ENCODE data around the gene CELF4. TPM values are rescaled to one million over a fixed set of nuclear protein-coding genes. Genes with fewer than 3 reads are reported as not detected.

The CELF4 gene
- total RNA-seq, 1 donor from 2014 or later = 0.22 TPM

DNA sequence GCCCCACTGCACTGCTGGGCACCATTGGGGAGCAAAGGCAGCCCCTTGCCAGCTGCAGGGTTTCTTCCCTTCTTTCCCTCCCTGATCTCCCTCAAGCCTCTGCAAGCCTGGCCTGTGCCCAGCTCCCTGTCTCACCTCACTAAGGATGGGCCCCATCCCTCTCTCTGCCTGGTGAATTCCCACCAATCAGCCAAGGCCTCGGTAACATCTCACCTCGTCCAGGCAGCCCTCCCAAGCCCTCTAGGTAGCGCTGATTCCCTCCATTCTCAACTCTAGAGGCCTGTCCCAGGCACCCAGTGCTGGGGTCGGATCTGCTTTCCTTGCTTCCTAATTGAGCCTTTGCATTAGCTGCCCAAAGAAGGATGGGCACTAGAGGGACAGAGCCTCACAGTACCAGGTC is 63.0 kb downstream of the CELF4 start:
- TF ChIP-seq, protein P1, sequence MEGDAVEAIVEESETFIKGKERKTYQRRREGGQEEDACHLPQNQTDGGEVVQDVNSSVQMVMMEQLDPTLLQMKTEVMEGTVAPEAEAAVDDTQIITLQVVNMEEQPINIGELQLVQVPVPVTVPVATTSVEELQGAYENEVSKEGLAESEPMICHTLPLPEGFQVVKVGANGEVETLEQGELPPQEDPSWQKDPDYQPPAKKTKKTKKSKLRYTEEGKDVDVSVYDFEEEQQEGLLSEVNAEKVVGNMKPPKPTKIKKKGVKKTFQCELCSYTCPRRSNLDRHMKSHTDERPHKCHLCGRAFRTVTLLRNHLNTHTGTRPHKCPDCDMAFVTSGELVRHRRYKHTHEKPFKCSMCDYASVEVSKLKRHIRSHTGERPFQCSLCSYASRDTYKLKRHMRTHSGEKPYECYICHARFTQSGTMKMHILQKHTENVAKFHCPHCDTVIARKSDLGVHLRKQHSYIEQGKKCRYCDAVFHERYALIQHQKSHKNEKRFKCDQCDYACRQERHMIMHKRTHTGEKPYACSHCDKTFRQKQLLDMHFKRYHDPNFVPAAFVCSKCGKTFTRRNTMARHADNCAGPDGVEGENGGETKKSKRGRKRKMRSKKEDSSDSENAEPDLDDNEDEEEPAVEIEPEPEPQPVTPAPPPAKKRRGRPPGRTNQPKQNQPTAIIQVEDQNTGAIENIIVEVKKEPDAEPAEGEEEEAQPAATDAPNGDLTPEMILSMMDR (IDR thresholded peaks at IDR 0.05) = no peak
- DNase-seq (ENCODE audit: low spot score) = no peak
- no peaks in the 10 kb centered on the region for H3K4me1 Mint-ChIP-seq (ENCODE audit: low read depth)
- H3K27ac Mint-ChIP-seq (ENCODE audit: unreplicated experiment) = no peak overlapping the region
- H3K4me3 Mint-ChIP-seq (ENCODE audit: unreplicated experiment) = no peak overlapping the region
- no peaks in the 10 kb centered on the region for H3K9me3 Mint-ChIP-seq (ENCODE audit: low read depth)
- H3K27me3 Mint-ChIP-seq (ENCODE audit: low read depth) = peaks cover 30% of the 10 kb centered on the region
- H3K36me3 Mint-ChIP-seq (ENCODE audit: low read depth) = no peaks in the 10 kb centered on the region

GRCh38 chr18:37502036-37502435 is 63.6 kb downstream of the CELF4 start:
- Mint-ChIP-seq H3K36me3 (ENCODE audit: low read depth) (no peaks in the 10 kb centered on the region), H3K9me3 (ENCODE audit: low read depth) (no peaks in the 10 kb centered on the region), H3K27me3 (ENCODE audit: low read depth) (peaks cover 30% of the 10 kb centered on the region), H3K27ac (ENCODE audit: unreplicated experiment) (no peak overlapping the region), H3K4me3 (ENCODE audit: unreplicated experiment) (no peak overlapping the region), H3K4me1 (ENCODE audit: low read depth) (no peaks in the 10 kb centered on the region)
- DNase-seq (ENCODE audit: low spot score) = no peak
- TF ChIP-seq, protein P1 (IDR thresholded peaks at IDR 0.05) = no peak

- no peak overlapping the region for H3K4me3 Mint-ChIP-seq (ENCODE audit: unreplicated experiment)
- peaks cover 32% of the 10 kb centered on the region for H3K27me3 Mint-ChIP-seq (ENCODE audit: low read depth)
- no peak overlapping the region for H3K27ac Mint-ChIP-seq (ENCODE audit: unreplicated experiment)
- TF ChIP-seq, protein P1 (IDR thresholded peaks at IDR 0.05) = no peak
- no peak for DNase-seq (ENCODE audit: low spot score)
- no peaks in the 10 kb centered on the region for H3K4me1 Mint-ChIP-seq (ENCODE audit: low read depth)
- H3K36me3 Mint-ChIP-seq (ENCODE audit: low read depth) = no peaks in the 10 kb centered on the region
- H3K9me3 Mint-ChIP-seq (ENCODE audit: low read depth) = no peaks in the 10 kb centered on the region
These were observed 64.5 kb downstream of the CELF4 start for GRCh38 chr18:37501136-37501535.

- Mint-ChIP-seq H3K4me3 (ENCODE audit: unreplicated experiment) (no peak overlapping the region), H3K27ac (ENCODE audit: unreplicated experiment) (no peak overlapping the region), H3K27me3 (ENCODE audit: low read depth) (peaks cover 40% of the 10 kb centered on the region), H3K9me3 (ENCODE audit: low read depth) (no peaks in the 10 kb centered on the region), H3K36me3 (ENCODE audit: low read depth) (no peaks in the 10 kb centered on the region), H3K4me1 (ENCODE audit: low read depth) (no peaks in the 10 kb centered on the region)
- no peak for DNase-seq (ENCODE audit: low spot score)
- TF ChIP-seq, protein P1 (IDR thresholded peaks at IDR 0.05) = no peak
These were observed 65.7 kb downstream of the CELF4 start for GRCh38 chr18:37499913-37500312.

DNA sequence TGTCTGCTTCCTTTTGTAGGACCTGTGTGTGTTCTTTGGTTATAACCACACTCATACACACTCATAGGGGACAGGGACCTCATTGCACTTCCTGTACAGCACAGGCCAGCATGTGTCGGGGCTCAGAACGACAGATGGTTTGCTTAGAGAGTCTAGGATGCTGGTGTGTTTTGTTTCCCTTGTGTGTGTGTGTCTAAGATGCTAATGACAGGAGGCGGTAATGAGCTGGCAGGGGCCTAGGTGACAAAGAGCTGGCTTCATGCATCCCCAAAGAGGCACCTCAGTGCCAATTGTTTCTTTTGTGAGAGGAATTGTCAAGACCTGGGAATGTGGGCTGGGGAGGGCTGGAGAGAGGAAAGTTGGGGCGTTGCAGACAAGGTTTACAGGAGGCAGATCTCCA is 66.6 kb downstream of the CELF4 start:
- Mint-ChIP-seq H3K9me3 (ENCODE audit: low read depth) (no peaks in the 10 kb centered on the region), H3K27me3 (ENCODE audit: low read depth) (peaks cover 42% of the 10 kb centered on the region), H3K4me3 (ENCODE audit: unreplicated experiment) (no peak overlapping the region), H3K36me3 (ENCODE audit: low read depth) (no peaks in the 10 kb centered on the region), H3K27ac (ENCODE audit: unreplicated experiment) (no peak overlapping the region), H3K4me1 (ENCODE audit: low read depth) (no peaks in the 10 kb centered on the region)
- TF ChIP-seq, protein P1 (IDR thresholded peaks at IDR 0.05) = no peak
- DNase-seq (ENCODE audit: low spot score) = no peak

All from chondrocyte (in vitro differentiated cells).